NCI-H345 (cell line): ENCODE measurements around the gene DPH1.

Source experiments
- DNase-seq: peaks from one replicate; lab custom pipeline; 2025; lab: John Stamatoyannopoulos, UW

Gene DPH1

DNA sequence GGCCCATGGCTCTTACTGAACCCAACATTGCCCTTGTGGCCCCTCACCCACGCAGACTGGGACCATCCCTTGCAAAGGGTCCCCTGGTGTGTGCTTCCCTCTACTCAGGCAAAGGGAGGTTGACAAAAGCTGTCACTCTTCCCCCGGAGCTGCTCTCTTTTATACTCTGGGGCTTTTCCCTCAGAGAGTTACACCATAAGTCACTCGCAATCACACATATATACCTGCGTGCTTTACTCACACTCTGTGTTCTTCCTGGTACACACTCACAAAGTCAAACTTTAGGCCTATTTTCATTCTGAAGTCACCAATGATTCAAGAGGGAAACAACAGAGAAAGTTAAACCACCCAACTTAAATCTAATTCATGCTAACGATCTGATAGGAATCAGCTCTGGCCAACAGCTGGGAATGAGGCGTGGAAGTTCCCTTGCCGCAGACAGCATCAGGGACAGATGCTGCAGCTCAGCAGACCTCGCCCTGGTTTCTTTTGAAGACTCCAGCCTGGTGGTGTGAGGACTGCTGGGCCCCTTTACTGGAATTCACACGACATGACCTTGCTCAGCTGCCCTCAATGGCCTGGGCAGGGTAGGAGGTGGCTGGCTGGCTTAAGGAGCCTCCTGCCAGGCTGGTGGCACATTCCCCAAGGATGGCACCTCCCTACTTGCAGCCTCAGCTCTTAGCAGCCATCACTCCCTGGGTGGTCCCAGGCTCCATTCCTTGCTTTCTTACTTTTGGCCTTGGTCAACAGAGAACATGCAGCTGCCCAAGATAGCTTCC lies 52.2 kb downstream of the DPH1 start:
- DNase-seq, result no peak

GRCh38 chr17:2083613-2084035 lies 53.7 kb downstream of the DPH1 start:
- DNase-seq, result no peak

- no peak for DNase-seq
These were observed 54.2 kb downstream of the DPH1 start for GRCh38 chr17:2084036-2084765.

GRCh38 chr17:2084766-2085647 lies 55.1 kb downstream of the DPH1 start:
- no peak for DNase-seq

DNA sequence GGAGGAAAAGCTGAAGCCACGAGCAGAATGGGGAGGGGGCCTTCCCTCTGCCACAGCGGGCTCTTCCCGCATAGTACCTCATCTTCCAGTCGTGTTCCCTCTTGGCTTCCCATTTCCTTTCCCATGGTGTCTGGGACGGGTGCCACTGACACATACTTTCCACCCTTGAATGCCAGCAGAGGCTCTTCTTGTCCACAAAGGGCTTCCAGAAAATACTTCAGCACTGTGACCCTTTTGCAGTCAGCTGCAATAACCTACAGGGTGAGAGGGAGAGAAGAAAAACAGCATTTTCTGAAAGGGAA lies 55.6 kb downstream of the DPH1 start:
- no peak for DNase-seq

DNA sequence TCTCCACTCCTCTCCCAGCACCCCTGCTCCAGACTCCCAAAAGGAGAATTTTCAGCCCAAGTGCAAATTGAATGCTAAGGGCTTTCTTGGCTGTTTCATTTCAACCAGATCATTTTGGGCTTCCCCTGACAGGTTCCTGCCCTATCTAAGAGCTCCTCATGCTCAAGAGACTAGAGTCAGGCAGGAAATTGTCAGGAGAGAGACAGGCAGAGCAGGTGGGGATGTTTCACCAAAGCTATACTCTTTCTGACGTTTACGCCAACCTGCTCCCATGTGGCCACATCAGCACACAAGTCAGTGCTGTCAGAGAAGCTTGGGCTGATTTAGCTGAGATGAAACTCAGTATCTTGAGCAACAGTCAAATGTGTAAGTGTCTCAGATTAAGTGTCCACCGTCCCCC lies 56.4 kb downstream of the DPH1 start:
- no peak for DNase-seq

- no peak for DNase-seq
These were observed 57.8 kb downstream of the DPH1 start for GRCh38 chr17:2087597-2088211.

- DNase-seq, result no peak
These were observed 59.1 kb downstream of the DPH1 start for GRCh38 chr17:2089021-2089422.

DNA sequence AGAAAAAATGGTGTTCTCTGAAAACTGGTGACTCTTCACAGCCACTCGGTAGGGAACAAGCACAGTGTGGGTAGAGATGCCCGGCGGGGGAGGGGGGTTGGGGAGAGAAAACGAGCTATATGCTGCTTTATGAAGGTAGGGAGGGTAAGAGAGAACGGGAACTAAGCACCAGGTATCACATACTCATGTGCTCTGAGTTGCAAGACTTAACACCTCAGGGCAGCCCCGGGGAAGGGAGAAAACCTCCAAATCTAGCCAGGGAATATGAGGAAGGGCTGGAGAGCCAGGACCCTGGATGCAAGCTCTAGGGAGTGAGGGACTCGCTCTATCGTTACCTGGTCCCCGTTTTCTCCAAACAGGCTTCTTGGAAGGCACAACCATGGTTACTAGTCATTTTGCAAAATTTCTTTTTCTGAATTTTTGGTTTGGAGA lies 60.3 kb downstream of the DPH1 start:
- DNase-seq, result no peak

- DNase-seq, result no peak
These were observed 61.0 kb downstream of the DPH1 start for GRCh38 chr17:2090804-2091534.

GRCh38 chr17:2092253-2092652 lies 62.3 kb downstream of the DPH1 start:
- DNase-seq, result no peak

GRCh38 chr17:2093349-2093748 lies 63.4 kb downstream of the DPH1 start:
- DNase-seq, result no peak
